H9 (cell line): ENCODE results near the gene SRRM3. TPM values are rescaled to one million over a fixed set of nuclear protein-coding genes. Genes with fewer than 3 reads are reported as not detected.
A peak's percentile ranks its signal among the peaks of the same experiment; 100 is the strongest.

Source experiments
- DNase-seq: peaks from one replicate; pipeline ENCODE4 v3.0.0-alpha.2; 2017
- H2AFZ ChIP-seq: one replicate; pipeline ENCODE4 v1.6.1; 2013; ENCODE audit warnings: mild to moderate bottlenecking, low read length, control low read depth, moderate library complexity
- H2AK5ac ChIP-seq: 2 replicates; pipeline ENCODE4 v1.6.1; 2013; ENCODE audit warnings: low read length, control low read depth, mixed read lengths; ENCODE audit not compliant: insufficient read length
- H2BK120ac ChIP-seq: one replicate; pipeline ENCODE4 v1.6.1; 2013; ENCODE audit warnings: low read depth, mild to moderate bottlenecking, low read length, control low read depth, inconsistent platforms; ENCODE audit not compliant: poor library complexity, severe bottlenecking
- H2BK12ac ChIP-seq: 2 replicates; pipeline ENCODE4 v1.6.1; 2013; ENCODE audit warnings: low read length, control low read depth, mixed read lengths, low read depth; ENCODE audit not compliant: insufficient read length
- H2BK15ac ChIP-seq: 2 replicates; pipeline ENCODE4 v1.6.1; 2013; ENCODE audit warnings: low read depth, low read length, control low read depth
- H2BK20ac ChIP-seq: one replicate; pipeline ENCODE4 v1.6.1; 2013; ENCODE audit warnings: low read depth, mild to moderate bottlenecking, low read length, control low read depth, inconsistent platforms; ENCODE audit not compliant: poor library complexity, severe bottlenecking
- H2BK5ac ChIP-seq: 2 replicates; pipeline ENCODE4 v1.6.1; 2013; ENCODE audit warnings: low read length, control low read depth, mixed read lengths; ENCODE audit not compliant: insufficient read length
- H3K14ac ChIP-seq: 2 replicates; pipeline ENCODE4 v1.6.1; 2013; ENCODE audit warnings: low read length, control low read depth; ENCODE audit not compliant: insufficient read depth
- H3K18ac ChIP-seq: 2 replicates; pipeline ENCODE4 v1.6.1; 2013; ENCODE audit warnings: low read depth, mild to moderate bottlenecking, mixed read lengths, low read length, control low read depth; ENCODE audit not compliant: insufficient read length
- H3K23ac ChIP-seq: 2 replicates; pipeline ENCODE4 v1.6.1; 2013; ENCODE audit warnings: low read length, control low read depth, mixed read lengths, low read depth; ENCODE audit not compliant: insufficient read length
- H3K23me2 ChIP-seq: 2 replicates; pipeline ENCODE4 v1.6.1; 2013; ENCODE audit warnings: low read depth, mild to moderate bottlenecking, mixed read lengths, low read length, control low read depth; ENCODE audit not compliant: insufficient read length, poor library complexity, severe bottlenecking
- H3K27ac ChIP-seq: 2 replicates; pipeline ENCODE4 v1.5.1; 2013; ENCODE audit warnings: low read length, control low read depth, mixed read lengths, low read depth; ENCODE audit not compliant: insufficient read length
- H3K27me3 ChIP-seq: 2 replicates; pipeline ENCODE4 v1.6.1; 2013; ENCODE audit warnings: low read length, control low read depth, inconsistent platforms; ENCODE audit not compliant: insufficient read depth
- H3K4ac ChIP-seq: 2 replicates; pipeline ENCODE4 v1.6.1; 2013; ENCODE audit warnings: low read depth, mild to moderate bottlenecking, control low read depth, inconsistent platforms, low read length, moderate library complexity
- H3K4me1 ChIP-seq: 2 replicates; pipeline ENCODE4 v1.6.1; 2013; ENCODE audit warnings: low read length, control low read depth, inconsistent platforms; ENCODE audit not compliant: insufficient read depth
- H3K4me2 ChIP-seq: 2 replicates; pipeline ENCODE4 v1.6.1; 2013; ENCODE audit warnings: low read length, control low read depth, mixed read lengths; ENCODE audit not compliant: insufficient read length, insufficient read depth
- H3K56ac ChIP-seq: 2 replicates; pipeline ENCODE4 v1.6.1; 2013; ENCODE audit warnings: low read depth, mild to moderate bottlenecking, mixed read lengths, low read length, control low read depth; ENCODE audit not compliant: insufficient read length
- H3K79me1 ChIP-seq: 2 replicates; pipeline ENCODE4 v1.6.1; 2013; ENCODE audit warnings: low read depth, mild to moderate bottlenecking, moderate library complexity, low read length, control low read depth, inconsistent platforms; ENCODE audit not compliant: insufficient read depth, poor library complexity, severe bottlenecking
- H3K79me2 ChIP-seq: 2 replicates; pipeline ENCODE4 v1.6.1; 2013; ENCODE audit warnings: low read length, control low read depth, inconsistent platforms; ENCODE audit not compliant: insufficient read depth
- H3K9ac ChIP-seq: 2 replicates; pipeline ENCODE4 v1.6.1; 2013; ENCODE audit warnings: low read length, control low read depth, mixed read lengths; ENCODE audit not compliant: insufficient read length; ENCODE audit errors: extremely low read depth
- H3K9me3 ChIP-seq: one replicate; pipeline ENCODE4 v1.6.1; 2013; ENCODE audit warnings: low read depth, low read length, inconsistent platforms; ENCODE audit not compliant: control insufficient read depth
- H3T11ph ChIP-seq: one replicate; pipeline ENCODE4 v1.6.1; 2013; ENCODE audit warnings: mild to moderate bottlenecking, low read length, control low read depth, inconsistent platforms
- H4K20me1 ChIP-seq: one replicate; pipeline ENCODE4 v1.6.1; 2013; ENCODE audit not compliant: control insufficient read depth, insufficient read length, insufficient read depth
- H4K5ac ChIP-seq: 2 replicates; pipeline ENCODE4 v1.6.1; 2013; ENCODE audit warnings: low read depth, mild to moderate bottlenecking, mixed read lengths, low read length, control low read depth; ENCODE audit not compliant: insufficient read length
- H4K8ac ChIP-seq: replicated peaks from 2 replicates; pipeline ENCODE4 v1.6.1; 2013; ENCODE audit warnings: low read length, control low read depth, mixed read lengths, low read depth; ENCODE audit not compliant: insufficient read length
- H4K91ac ChIP-seq: 2 replicates; pipeline ENCODE4 v1.6.1; 2013; ENCODE audit warnings: low read depth, mild to moderate bottlenecking, moderate library complexity, mixed read lengths, low read length, control low read depth; ENCODE audit not compliant: insufficient read length
- H3K27ac Mint-ChIP-seq, 3 experiments: 2 replicates in 2 of 3; 3 replicates in 1 of 3; pipeline ENCODE4 v1.8.0; 2020 to 2021; ENCODE audit warnings: mixed read lengths in 3 of 3, mild to moderate bottlenecking in 1 of 3, moderate library complexity in 1 of 3
- H3K27me3 Mint-ChIP-seq: 2 replicates; pipeline ENCODE4 v1.8.0; 2021; ENCODE audit warnings: low read depth, mild to moderate bottlenecking, moderate library complexity, mixed read lengths
- H3K36me3 Mint-ChIP-seq, 3 experiments: 2 replicates in 2 of 3; 3 replicates in 1 of 3; pipeline ENCODE4 v1.8.0; 2020 to 2021; ENCODE audit warnings: low read depth in 3 of 3, mixed read lengths in 3 of 3; ENCODE audit not compliant: insufficient read depth in 1 of 3
- H3K4me1 Mint-ChIP-seq, 2 experiments: 2 replicates each; pipeline ENCODE4 v1.8.0; 2020; ENCODE audit warnings: mixed read lengths in 2 of 2
- H3K4me3 Mint-ChIP-seq, 2 experiments: 2 replicates in 1 of 2; 3 replicates in 1 of 2; pipeline ENCODE4 v1.8.0; 2020 to 2021; ENCODE audit warnings: mild to moderate bottlenecking in 2 of 2, mixed read lengths in 2 of 2, moderate library complexity in 1 of 2
- H3K9me3 Mint-ChIP-seq, 2 experiments: 2 replicates in 1 of 2; 3 replicates in 1 of 2; pipeline ENCODE4 v1.8.0; 2020; ENCODE audit warnings: mild to moderate bottlenecking in 2 of 2, mixed read lengths in 2 of 2, moderate library complexity in 1 of 2
- WGBS: extraction: QIAGEN DNeasy Blood & Tissue Kit; methylation state at CpG from one replicate; pipeline ENCODE4 v1.1.7; 2013; ENCODE audit warnings: missing lambda C conversion rate, low lambda C conversion rate, mixed read lengths; ENCODE audit not compliant: insufficient read length; ENCODE audit errors: extremely low coverage; 5-methylcytosine and 5-hydroxymethylcytosine counted together
- total RNA-seq: library from RNA; stranded (reverse); gene quantifications from 2 replicates; pipeline ENCODE4 v1.2.1, GENCODE V29; 2021
- TF ChIP-seq, protein P1 (sequence below): fragments of 200-600 bp; sonication (generic); conservative IDR thresholded peaks from 3 replicates; pipeline ENCODE4 v1.8.0; 2021; ENCODE audit warnings: antibody characterized with exemption, mild to moderate bottlenecking

Gene SRRM3
- total RNA-seq, 1 experiment from 2014 or later: 11.0 TPM

DNA sequence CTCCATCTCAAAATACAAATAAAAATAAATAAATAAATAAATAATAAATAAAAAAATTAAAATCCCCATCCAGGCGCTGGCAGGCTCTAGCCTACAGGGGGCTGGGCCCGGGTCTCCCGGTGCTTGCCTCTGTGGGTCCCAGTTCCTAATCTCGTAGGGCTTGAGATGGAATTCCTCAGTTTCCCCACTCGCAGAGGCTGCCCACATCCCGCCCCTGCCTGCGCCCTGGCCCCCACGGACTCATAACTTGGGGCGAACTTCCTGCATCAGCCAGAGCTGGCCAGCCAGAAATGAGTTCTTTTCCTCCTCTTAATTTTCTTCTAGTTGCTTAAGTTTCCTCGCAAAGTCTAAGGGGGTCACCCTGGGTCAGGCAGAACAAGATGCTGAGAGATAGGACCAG lies 22.0 kb upstream of the SRRM3 start:
- no peaks in the 10 kb centered on the region for H3K27me3 ChIP-seq
- H3K79me1 ChIP-seq: no peaks in the 10 kb centered on the region
- no peaks in the 10 kb centered on the region for H3K9me3 ChIP-seq
- no peak overlapping the region for H3K4ac ChIP-seq
- no peak overlapping the region for H2BK5ac ChIP-seq
- no peak for DNase-seq
- no peak overlapping the region for H2BK12ac ChIP-seq
- H3K27ac Mint-ChIP-seq: no peak overlapping the region
- no peak overlapping the region for H3T11ph ChIP-seq
- H3K9ac ChIP-seq: no peak overlapping the region
- H4K5ac ChIP-seq: no peak overlapping the region
- H4K20me1 ChIP-seq: no peaks in the 10 kb centered on the region
- no peaks in the 10 kb centered on the region for H3K36me3 Mint-ChIP-seq
- no peak overlapping the region for H4K91ac ChIP-seq
- H2AFZ ChIP-seq: no peak overlapping the region
- TF ChIP-seq, protein P1, sequence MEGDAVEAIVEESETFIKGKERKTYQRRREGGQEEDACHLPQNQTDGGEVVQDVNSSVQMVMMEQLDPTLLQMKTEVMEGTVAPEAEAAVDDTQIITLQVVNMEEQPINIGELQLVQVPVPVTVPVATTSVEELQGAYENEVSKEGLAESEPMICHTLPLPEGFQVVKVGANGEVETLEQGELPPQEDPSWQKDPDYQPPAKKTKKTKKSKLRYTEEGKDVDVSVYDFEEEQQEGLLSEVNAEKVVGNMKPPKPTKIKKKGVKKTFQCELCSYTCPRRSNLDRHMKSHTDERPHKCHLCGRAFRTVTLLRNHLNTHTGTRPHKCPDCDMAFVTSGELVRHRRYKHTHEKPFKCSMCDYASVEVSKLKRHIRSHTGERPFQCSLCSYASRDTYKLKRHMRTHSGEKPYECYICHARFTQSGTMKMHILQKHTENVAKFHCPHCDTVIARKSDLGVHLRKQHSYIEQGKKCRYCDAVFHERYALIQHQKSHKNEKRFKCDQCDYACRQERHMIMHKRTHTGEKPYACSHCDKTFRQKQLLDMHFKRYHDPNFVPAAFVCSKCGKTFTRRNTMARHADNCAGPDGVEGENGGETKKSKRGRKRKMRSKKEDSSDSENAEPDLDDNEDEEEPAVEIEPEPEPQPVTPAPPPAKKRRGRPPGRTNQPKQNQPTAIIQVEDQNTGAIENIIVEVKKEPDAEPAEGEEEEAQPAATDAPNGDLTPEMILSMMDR: peak; percentile 21; the same call in 2 of the 3 replicates
- no peak overlapping the region for H3K23ac ChIP-seq
- no peak overlapping the region for H3K27ac ChIP-seq
- H2AK5ac ChIP-seq: no peak overlapping the region
- H3K23me2 ChIP-seq: no peaks in the 10 kb centered on the region
- no peak overlapping the region for H4K8ac ChIP-seq
- no peaks in the 10 kb centered on the region for H3K79me2 ChIP-seq
- H3K14ac ChIP-seq: no peak overlapping the region
- H3K27me3 Mint-ChIP-seq: peaks cover 2% of the 10 kb centered on the region; the same call in 1 of the 2 replicates
- no peak overlapping the region for H2BK120ac ChIP-seq
- peaks cover 5 to 8% of the 10 kb centered on the region in 2 experiments; a peak in 3 of 4 replicates for H3K4me1 Mint-ChIP-seq
- no peak overlapping the region for H3K4me3 Mint-ChIP-seq
- H3K9me3 Mint-ChIP-seq: no peaks in the 10 kb centered on the region
- no peak overlapping the region for H3K56ac ChIP-seq
- no CpG with 5 or more reads among the region's 10 CpGs for WGBS
- H3K4me1 ChIP-seq: no peaks in the 10 kb centered on the region
- H2BK20ac ChIP-seq: no peak overlapping the region
- H2BK15ac ChIP-seq: no peak overlapping the region
- no peak overlapping the region for H3K4me2 ChIP-seq
- no peak overlapping the region for H3K18ac ChIP-seq
